K562 (cell line): ENCODE measurements around the gene PFKFB2. TPM values are rescaled to one million over a fixed set of nuclear protein-coding genes. Genes with fewer than 3 reads are reported as not detected.

Experiments
- ARID2 ChIP-seq: fragments of 450-650 bp; IDR thresholded peaks from 2 replicates; pipeline ENCODE4 v1.6.1; 2017; ENCODE audit warnings: antibody characterized with exemption, mild to moderate bottlenecking
- DIDO1 ChIP-seq: fragments of 450-650 bp; IDR thresholded peaks from 2 replicates; pipeline ENCODE4 v1.6.1; 2016; ENCODE audit warnings: low read depth, missing biosample characterization, missing genetic modification characterization
- E2F5 ChIP-seq: sonication (generic); formaldehyde crosslinking; IDR thresholded peaks from 2 replicates; pipeline ENCODE4 v1.8.0; 2022; ENCODE audit warnings: mild to moderate bottlenecking, missing genetic modification reagents
- FOXK1 ChIP-seq: sonication (generic); formaldehyde crosslinking; IDR thresholded peaks from 2 replicates; pipeline ENCODE4 v1.8.0; 2022; ENCODE audit warnings: missing genetic modification reagents, mild to moderate bottlenecking, borderline replicate concordance
- MBD1 ChIP-seq: fragments of 250-450 bp; sonication (Bioruptor Pico); IDR thresholded peaks from 2 replicates; pipeline ENCODE4 v1.8.0; 2022; ENCODE audit warnings: inconsistent platforms
- PHF20 ChIP-seq: fragments of 450-650 bp; IDR thresholded peaks from 2 replicates; pipeline ENCODE4 v1.6.1; 2018; ENCODE audit not compliant: partially characterized antibody
- STAT5A ChIP-seq: IDR thresholded peaks from 2 replicates; pipeline ENCODE4 v1.6.1; 2012; ENCODE audit warnings: low read length, inconsistent platforms, borderline replicate concordance
- polyA plus RNA-seq, 8 experiments: library from polyadenylated mRNA; depleted of rRNA in 4 of 8; stranded (reverse) in 5 of 8; unstranded in 3 of 8; fragments of >200 nt; fragmentation: Nextera tagmentation in 2 of 8; fragmentation: Illumina TruSeq in 1 of 8; extraction: Ambion mirVana in 2 of 8; extraction: Trizol in 1 of 8; gene quantifications; 2 replicates each; pipeline versions ENCODE4 v1.2.1 to v1.2.3, GENCODE V29; 2011 to 2014; ENCODE audit warnings: inconsistent platforms in 1 of 8, missing spikeins in 1 of 8
- total RNA-seq, 7 experiments: library from RNA; depleted of rRNA in 6 of 7; stranded (reverse); fragments of >200 nt in 6 of 7; fragmentation: Illumina TruSeq in 2 of 7; extraction: Trizol in 2 of 7; gene quantifications; 2 replicates each; pipeline versions ENCODE4 v1.2.1 to v1.2.3, GENCODE V29; 2011 to 2021; ENCODE audit warnings: low replicate concordance in 1 of 7
- TF ChIP-seq, protein P1 (sequence below): IDR thresholded peaks from 3 replicates; pipeline ENCODE4 v1.6.1; 2011; ENCODE audit warnings: borderline replicate concordance, mild to moderate bottlenecking, moderate library complexity; ENCODE audit not compliant: insufficient read length; ENCODE audit errors: extremely low read depth
- TF ChIP-seq, protein P2 (sequence below): fragments of 450-650 bp; IDR thresholded peaks from 2 replicates; pipeline ENCODE4 v1.6.1; 2016

PFKFB2 gene
- total and polyA plus RNA-seq, 9 of the 15 experiments (the other 6 are each of a cell fraction or from before 2014, with no cell fraction given), result 6.9 to 26.0 (median 16.4) TPM

DNA sequence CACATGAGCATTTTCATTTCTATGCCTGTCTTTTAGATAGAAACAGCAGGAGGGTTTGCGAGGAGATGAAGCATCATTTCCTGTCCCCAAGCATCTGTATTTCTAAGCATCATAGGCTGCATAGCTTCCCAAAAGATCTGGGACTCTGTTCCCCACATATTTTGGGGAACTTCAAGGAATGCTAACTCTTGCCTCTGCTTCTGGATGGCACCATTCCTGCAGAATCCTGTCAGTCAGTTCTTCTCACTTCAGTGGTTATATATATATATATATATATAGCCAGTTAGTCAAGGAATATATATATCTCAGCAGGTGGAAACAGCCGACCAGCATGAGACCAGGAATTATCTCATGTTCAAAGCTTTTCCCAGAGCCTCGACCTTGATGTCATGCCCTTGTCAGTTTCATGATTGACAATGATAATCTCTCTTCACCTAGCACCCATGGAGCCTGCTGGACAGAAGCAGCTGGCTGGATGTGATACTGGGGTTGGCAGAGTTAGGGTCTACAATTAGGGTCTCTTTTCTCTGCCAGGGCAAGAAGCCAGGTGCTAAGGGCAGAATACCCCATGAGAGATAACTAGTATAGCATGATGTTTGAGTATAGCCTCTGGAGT lies 2.4 kb downstream of the PFKFB2 start (continued):
- TF ChIP-seq MBD1 (CRISPR knock-in tag), result no peak
- no peak for TF ChIP-seq E2F5 (CRISPR knock-in tag)
- no peak for TF ChIP-seq PHF20
- no peak for TF ChIP-seq STAT5A
- TF ChIP-seq, protein P1, sequence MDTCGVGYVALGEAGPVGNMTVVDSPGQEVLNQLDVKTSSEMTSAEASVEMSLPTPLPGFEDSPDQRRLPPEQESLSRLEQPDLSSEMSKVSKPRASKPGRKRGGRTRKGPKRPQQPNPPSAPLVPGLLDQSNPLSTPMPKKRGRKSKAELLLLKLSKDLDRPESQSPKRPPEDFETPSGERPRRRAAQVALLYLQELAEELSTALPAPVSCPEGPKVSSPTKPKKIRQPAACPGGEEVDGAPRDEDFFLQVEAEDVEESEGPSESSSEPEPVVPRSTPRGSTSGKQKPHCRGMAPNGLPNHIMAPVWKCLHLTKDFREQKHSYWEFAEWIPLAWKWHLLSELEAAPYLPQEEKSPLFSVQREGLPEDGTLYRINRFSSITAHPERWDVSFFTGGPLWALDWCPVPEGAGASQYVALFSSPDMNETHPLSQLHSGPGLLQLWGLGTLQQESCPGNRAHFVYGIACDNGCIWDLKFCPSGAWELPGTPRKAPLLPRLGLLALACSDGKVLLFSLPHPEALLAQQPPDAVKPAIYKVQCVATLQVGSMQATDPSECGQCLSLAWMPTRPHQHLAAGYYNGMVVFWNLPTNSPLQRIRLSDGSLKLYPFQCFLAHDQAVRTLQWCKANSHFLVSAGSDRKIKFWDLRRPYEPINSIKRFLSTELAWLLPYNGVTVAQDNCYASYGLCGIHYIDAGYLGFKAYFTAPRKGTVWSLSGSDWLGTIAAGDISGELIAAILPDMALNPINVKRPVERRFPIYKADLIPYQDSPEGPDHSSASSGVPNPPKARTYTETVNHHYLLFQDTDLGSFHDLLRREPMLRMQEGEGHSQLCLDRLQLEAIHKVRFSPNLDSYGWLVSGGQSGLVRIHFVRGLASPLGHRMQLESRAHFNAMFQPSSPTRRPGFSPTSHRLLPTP, result no peak
- no peak for TF ChIP-seq ARID2
- no peak for TF ChIP-seq DIDO1 (tag)
- TF ChIP-seq, protein P2, sequence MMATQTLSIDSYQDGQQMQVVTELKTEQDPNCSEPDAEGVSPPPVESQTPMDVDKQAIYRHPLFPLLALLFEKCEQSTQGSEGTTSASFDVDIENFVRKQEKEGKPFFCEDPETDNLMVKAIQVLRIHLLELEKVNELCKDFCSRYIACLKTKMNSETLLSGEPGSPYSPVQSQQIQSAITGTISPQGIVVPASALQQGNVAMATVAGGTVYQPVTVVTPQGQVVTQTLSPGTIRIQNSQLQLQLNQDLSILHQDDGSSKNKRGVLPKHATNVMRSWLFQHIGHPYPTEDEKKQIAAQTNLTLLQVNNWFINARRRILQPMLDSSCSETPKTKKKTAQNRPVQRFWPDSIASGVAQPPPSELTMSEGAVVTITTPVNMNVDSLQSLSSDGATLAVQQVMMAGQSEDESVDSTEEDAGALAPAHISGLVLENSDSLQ, result peak; percentile 71; the same call in 1 of the 2 replicates
- no peak for TF ChIP-seq FOXK1 (CRISPR knock-in tag)
